K562 (cell line): Measurements from ENCODE around the gene SLC29A3. TPM values are rescaled to one million over a fixed set of nuclear protein-coding genes. Genes with fewer than 3 reads are reported as not detected.

Source experiments
- ELF1 ChIP-seq: fragments of 200-800 bp; sonication (Bioruptor generic); IDR thresholded peaks from 2 replicates; pipeline ENCODE4 v1.6.1; 2016; ENCODE audit warnings: missing genetic modification characterization, missing compliant biosample characterization
- ESRRB ChIP-seq: fragments of 250-450 bp; sonication (Bioruptor Pico); IDR thresholded peaks from 2 replicates; pipeline ENCODE4 v1.5.0; 2020; ENCODE audit warnings: mild to moderate bottlenecking, moderate library complexity, borderline replicate concordance
- FOXK1 ChIP-seq: sonication (generic); formaldehyde crosslinking; IDR thresholded peaks from 2 replicates; pipeline ENCODE4 v1.8.0; 2022; ENCODE audit warnings: missing genetic modification reagents, mild to moderate bottlenecking, borderline replicate concordance
- HMBOX1 ChIP-seq: sonication (generic); IDR thresholded peaks from 2 replicates; pipeline ENCODE4 v1.6.1; 2016
- MAFG ChIP-seq: fragments of 450-650 bp; conservative IDR thresholded peaks from 2 replicates; pipeline ENCODE4 v1.6.1; 2016; ENCODE audit warnings: missing genetic modification characterization, missing compliant biosample characterization
- MTA2 ChIP-seq: fragments of 450-650 bp; IDR thresholded peaks from 2 replicates; pipeline ENCODE4 v1.6.1; 2016; ENCODE audit warnings: low read depth
- NCOA1 ChIP-seq: fragments of 450-650 bp; IDR thresholded peaks from 2 replicates; pipeline ENCODE4 v1.6.1; 2016; ENCODE audit warnings: low read depth
- NR1H2 ChIP-seq: sonication (generic); formaldehyde crosslinking; IDR thresholded peaks from 2 replicates; pipeline ENCODE4 v1.4.0; 2020; ENCODE audit warnings: mild to moderate bottlenecking, missing genetic modification reagents
- PREB ChIP-seq: sonication (generic); formaldehyde crosslinking; IDR thresholded peaks from 2 replicates; pipeline ENCODE4 v1.8.1; 2023; ENCODE audit warnings: mild to moderate bottlenecking, missing genetic modification reagents
- STAT5A ChIP-seq: IDR thresholded peaks from 2 replicates; pipeline ENCODE4 v1.6.1; 2012; ENCODE audit warnings: low read length, inconsistent platforms, borderline replicate concordance
- YBX1 ChIP-seq: fragments of 450-650 bp; IDR thresholded peaks from 2 replicates; pipeline ENCODE4 v1.7.1; 2016; ENCODE audit warnings: mild to moderate bottlenecking
- ZBTB9 ChIP-seq: fragments of 450-650 bp; formaldehyde crosslinking; IDR thresholded peaks from 2 replicates; pipeline ENCODE4 v1.4.0; 2020; ENCODE audit warnings: mild to moderate bottlenecking, moderate library complexity
- ZFP1 ChIP-seq: fragments of 450-650 bp; formaldehyde crosslinking; IDR thresholded peaks from 2 replicates; pipeline ENCODE4 v1.4.0; 2020; ENCODE audit warnings: mild to moderate bottlenecking, mixed read lengths
- ZNF232 ChIP-seq: sonication (generic); formaldehyde crosslinking; IDR thresholded peaks from 2 replicates; pipeline ENCODE4 v1.8.0; 2022; ENCODE audit warnings: mild to moderate bottlenecking, missing genetic modification reagents
- ZNF318 ChIP-seq, 2 experiments: fragments of 450-650 bp; IDR thresholded peaks; 2 replicates each; pipeline ENCODE4 v1.6.1; 2016; ENCODE audit warnings: mild to moderate bottlenecking in 2 of 2, borderline replicate concordance in 1 of 2, low read depth in 1 of 2, moderate library complexity in 1 of 2
- polyA plus RNA-seq, 8 experiments: library from polyadenylated mRNA; depleted of rRNA in 4 of 8; stranded (reverse) in 5 of 8; unstranded in 3 of 8; fragments of >200 nt; fragmentation: Nextera tagmentation in 2 of 8; fragmentation: Illumina TruSeq in 1 of 8; extraction: Ambion mirVana in 2 of 8; extraction: Trizol in 1 of 8; gene quantifications; 2 replicates each; pipeline versions ENCODE4 v1.2.1 to v1.2.3, GENCODE V29; 2011 to 2014; ENCODE audit warnings: inconsistent platforms in 1 of 8, missing spikeins in 1 of 8
- total RNA-seq, 7 experiments: library from RNA; depleted of rRNA in 6 of 7; stranded (reverse); fragments of >200 nt in 6 of 7; fragmentation: Illumina TruSeq in 2 of 7; extraction: Trizol in 2 of 7; gene quantifications; 2 replicates each; pipeline versions ENCODE4 v1.2.1 to v1.2.3, GENCODE V29; 2011 to 2021; ENCODE audit warnings: low replicate concordance in 1 of 7

The SLC29A3 gene
- total and polyA plus RNA-seq, 9 of the 15 experiments (the other 6 are each of a cell fraction or from before 2014, with no cell fraction given) = 2.1 to 10.7 (median 4.6) TPM

- peak in 1 of 2 experiments; percentile 43; a peak in 1 of 4 replicates for TF ChIP-seq ZNF318 (IDR thresholded peaks at IDR 0.05; ENCODE audit: borderline replicate concordance in 1 of 2, low read depth in 1 of 2)
- no peak for TF ChIP-seq ELF1
- peak; percentile 45; the same call in 1 of the 2 replicates for TF ChIP-seq MAFG
- no peak for TF ChIP-seq ESRRB (CRISPR knock-in tag)
- TF ChIP-seq ZFP1 (CRISPR knock-in tag) = no peak
- no peak for TF ChIP-seq FOXK1
- TF ChIP-seq ZNF232 = no peak
- no peak for TF ChIP-seq NR1H2
- TF ChIP-seq YBX1 = no peak
- no peak for TF ChIP-seq STAT5A
- 0 out of 2 replicates have a peak, but pooled peaks have one; percentile 32 for TF ChIP-seq MTA2
- no peak for TF ChIP-seq ZBTB9
- no peak for TF ChIP-seq HMBOX1
- TF ChIP-seq PREB (CRISPR knock-in tag) = no peak
- TF ChIP-seq NCOA1 = 0 out of 2 replicates have a peak, but pooled peaks have one; percentile 25
Observed at GRCh38 chr10:71342573-71343391, 23.7 kb downstream of the SLC29A3 start (continued).
